Measurements from ENCODE around the gene GPR39. TPM values are rescaled to one million over a fixed set of nuclear protein-coding genes. Genes with fewer than 3 reads are reported as not detected.

Gene GPR39
- total RNA-seq: not detected

DNA sequence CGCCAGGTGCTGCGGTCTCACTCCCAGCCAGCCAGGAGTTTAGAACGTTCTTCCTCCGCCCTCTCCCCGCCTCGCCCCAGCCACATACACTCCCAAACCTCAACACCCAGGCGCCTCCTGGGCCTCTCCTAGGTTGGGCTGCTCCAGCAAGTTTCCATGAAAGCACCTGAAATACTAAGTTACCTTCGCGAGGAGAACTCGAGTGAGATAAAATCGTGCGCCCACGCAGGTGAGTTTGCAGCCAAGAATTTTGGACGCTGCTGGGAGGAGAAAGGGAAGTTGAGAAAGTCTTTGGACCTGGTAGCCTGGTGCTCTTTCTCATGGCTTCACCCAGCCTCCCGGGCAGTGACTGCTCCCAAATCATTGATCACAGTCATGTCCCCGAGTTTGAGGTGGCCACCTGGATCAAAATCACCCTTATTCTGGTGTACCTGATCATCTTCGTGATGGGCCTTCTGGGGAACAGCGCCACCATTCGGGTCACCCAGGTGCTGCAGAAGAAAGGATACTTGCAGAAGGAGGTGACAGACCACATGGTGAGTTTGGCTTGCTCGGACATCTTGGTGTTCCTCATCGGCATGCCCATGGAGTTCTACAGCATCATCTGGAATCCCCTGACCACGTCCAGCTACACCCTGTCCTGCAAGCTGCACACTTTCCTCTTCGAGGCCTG lies at the start of gene GPR39:
TSS of gene GPR39 (plus strand) at position 83 of the 673 bp plus-strand sequence.
- H3K27me3 Mint-ChIP-seq: peaks cover 18% of the 10 kb centered on the region
- no peak for DNase-seq
- no peak within 1 kb of the TSS for H3K4me3 Mint-ChIP-seq
- no peak for ATAC-seq
- POLR2A ChIA-PET: no interaction called here
- no peak within 1 kb of the TSS for H3K27ac Mint-ChIP-seq
- H3K9me3 Mint-ChIP-seq: no peaks in the 10 kb centered on the region
- H3K36me3 Mint-ChIP-seq (ENCODE audit: low read depth): no peaks in the 10 kb centered on the region
- TF ChIP-seq, protein P1, sequence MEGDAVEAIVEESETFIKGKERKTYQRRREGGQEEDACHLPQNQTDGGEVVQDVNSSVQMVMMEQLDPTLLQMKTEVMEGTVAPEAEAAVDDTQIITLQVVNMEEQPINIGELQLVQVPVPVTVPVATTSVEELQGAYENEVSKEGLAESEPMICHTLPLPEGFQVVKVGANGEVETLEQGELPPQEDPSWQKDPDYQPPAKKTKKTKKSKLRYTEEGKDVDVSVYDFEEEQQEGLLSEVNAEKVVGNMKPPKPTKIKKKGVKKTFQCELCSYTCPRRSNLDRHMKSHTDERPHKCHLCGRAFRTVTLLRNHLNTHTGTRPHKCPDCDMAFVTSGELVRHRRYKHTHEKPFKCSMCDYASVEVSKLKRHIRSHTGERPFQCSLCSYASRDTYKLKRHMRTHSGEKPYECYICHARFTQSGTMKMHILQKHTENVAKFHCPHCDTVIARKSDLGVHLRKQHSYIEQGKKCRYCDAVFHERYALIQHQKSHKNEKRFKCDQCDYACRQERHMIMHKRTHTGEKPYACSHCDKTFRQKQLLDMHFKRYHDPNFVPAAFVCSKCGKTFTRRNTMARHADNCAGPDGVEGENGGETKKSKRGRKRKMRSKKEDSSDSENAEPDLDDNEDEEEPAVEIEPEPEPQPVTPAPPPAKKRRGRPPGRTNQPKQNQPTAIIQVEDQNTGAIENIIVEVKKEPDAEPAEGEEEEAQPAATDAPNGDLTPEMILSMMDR (IDR thresholded peaks at IDR 0.05): no peak
- CTCF ChIA-PET: no interaction called here
- H3K4me1 Mint-ChIP-seq (ENCODE audit: low read depth): no peaks in the 10 kb centered on the region
- intact Hi-C loops (cut with micrococcal nuclease): no loop called here

DNA sequence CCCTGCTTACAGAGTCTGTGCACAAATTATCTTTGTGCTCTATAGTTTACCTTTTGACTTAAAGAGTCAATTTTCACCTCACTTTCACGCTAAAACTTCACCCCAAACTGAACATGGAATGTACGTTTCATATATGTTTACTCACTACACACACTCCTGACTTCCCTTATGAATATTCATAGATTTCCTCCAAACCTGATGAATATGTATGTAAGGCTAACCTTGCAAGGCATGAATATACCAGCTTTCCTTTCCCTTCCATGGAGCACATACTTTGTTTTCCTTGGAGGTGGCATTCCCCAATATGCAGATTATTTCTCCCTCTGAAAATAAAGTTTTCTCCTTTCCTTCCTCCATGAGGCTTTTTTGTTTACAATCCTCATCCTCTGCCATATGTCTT lies 48.4 kb upstream of the GPR39 start:
- H3K27ac Mint-ChIP-seq: no peak overlapping the region
- H3K36me3 Mint-ChIP-seq (ENCODE audit: low read depth): no peaks in the 10 kb centered on the region
- DNase-seq (no peak), ATAC-seq (no peak)
- POLR2A ChIA-PET: no interaction called here
- CTCF ChIA-PET: no interaction called here
- peaks cover 17% of the 10 kb centered on the region for H3K9me3 Mint-ChIP-seq
- H3K27me3 Mint-ChIP-seq: peaks cover 4% of the 10 kb centered on the region
- no peak overlapping the region for H3K4me3 Mint-ChIP-seq
- H3K4me1 Mint-ChIP-seq (ENCODE audit: low read depth): no peaks in the 10 kb centered on the region
- intact Hi-C loops (cut with micrococcal nuclease): no loop called here
- TF ChIP-seq, protein P1 (IDR thresholded peaks at IDR 0.05): no peak

GRCh38 chr2:132372276-132372675 lies 44.3 kb upstream of the GPR39 start:
- H3K4me3 Mint-ChIP-seq: no peak overlapping the region
- ATAC-seq (no peak), DNase-seq (no peak)
- no peaks in the 10 kb centered on the region for H3K36me3 Mint-ChIP-seq (ENCODE audit: low read depth)
- intact Hi-C loops (cut with micrococcal nuclease): no loop called here
- ChIA-PET POLR2A (no interaction called here), CTCF (no interaction called here)
- no peak overlapping the region for H3K27ac Mint-ChIP-seq
- TF ChIP-seq, protein P1 (IDR thresholded peaks at IDR 0.05): no peak
- H3K4me1 Mint-ChIP-seq (ENCODE audit: low read depth): no peaks in the 10 kb centered on the region
- peaks cover 4% of the 10 kb centered on the region for H3K27me3 Mint-ChIP-seq
- H3K9me3 Mint-ChIP-seq: peaks cover 1% of the 10 kb centered on the region

- Mint-ChIP-seq H3K27ac (no peak overlapping the region), H3K4me3 (no peak overlapping the region), H3K36me3 (ENCODE audit: low read depth) (no peaks in the 10 kb centered on the region), H3K9me3 (no peaks in the 10 kb centered on the region), H3K4me1 (ENCODE audit: low read depth) (no peaks in the 10 kb centered on the region), H3K27me3 (no peaks in the 10 kb centered on the region)
- ChIA-PET CTCF (no interaction called here), POLR2A (no interaction called here)
- TF ChIP-seq, protein P1 (IDR thresholded peaks at IDR 0.05): no peak
- no peak for DNase-seq
- intact Hi-C loops (cut with micrococcal nuclease): no loop called here
- ATAC-seq: no peak
Measured at GRCh38 chr2:132373391-132374135, 43.0 kb upstream of the GPR39 start.

DNA sequence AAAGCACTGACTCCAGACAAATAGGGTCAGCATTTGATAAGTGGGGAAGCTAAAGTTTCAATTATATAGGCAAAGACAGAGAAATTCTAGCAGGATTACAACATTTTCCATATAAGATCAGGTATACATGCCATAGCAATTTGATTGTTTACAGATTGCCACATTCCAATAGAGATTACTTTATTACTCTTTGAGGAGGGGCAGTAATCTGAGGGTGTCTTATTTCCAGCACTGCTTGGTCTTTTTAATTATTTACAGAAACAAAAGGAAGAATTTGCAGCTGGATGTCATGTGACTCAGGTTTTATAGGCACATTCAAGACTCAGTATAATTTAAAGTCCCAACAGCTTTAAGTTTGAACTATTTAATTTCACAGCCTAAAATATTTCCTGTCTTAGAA lies 42.5 kb upstream of the GPR39 start:
- H3K9me3 Mint-ChIP-seq: no peaks in the 10 kb centered on the region
- DNase-seq (no peak), ATAC-seq (no peak)
- intact Hi-C loops (cut with micrococcal nuclease): no loop called here
- H3K4me3 Mint-ChIP-seq: no peak overlapping the region
- no peaks in the 10 kb centered on the region for H3K36me3 Mint-ChIP-seq (ENCODE audit: low read depth)
- TF ChIP-seq, protein P1 (IDR thresholded peaks at IDR 0.05): no peak
- ChIA-PET CTCF (no interaction called here), POLR2A (no interaction called here)
- no peak overlapping the region for H3K27ac Mint-ChIP-seq
- no peaks in the 10 kb centered on the region for H3K4me1 Mint-ChIP-seq (ENCODE audit: low read depth)
- H3K27me3 Mint-ChIP-seq: no peaks in the 10 kb centered on the region
